ENCODE measurements around the gene PATE4. TPM values are rescaled to one million over a fixed set of nuclear protein-coding genes. Genes with fewer than 3 reads are reported as not detected.
A peak's percentile ranks its signal among the peaks of the same experiment; 100 is the strongest.

Gene PATE4
- total RNA-seq, 1 donor = not detected

- no peak overlapping the region for H3K4me3 ChIP-seq (ENCODE audit: low read depth, low read length)
- DNase-seq (ENCODE audit: low read depth) = peak; percentile 69
- TF ChIP-seq CTCF (IDR thresholded peaks at IDR 0.05; ENCODE audit: insufficient read depth, low read length) = peak; percentile 82
These were observed 38.4 kb downstream of the PATE4 start for GRCh38 chr11:125871391-125872137.

GRCh38 chr11:125872138-125872491, 39.0 kb downstream of the PATE4 start:
- TF ChIP-seq CTCF (IDR thresholded peaks at IDR 0.05; ENCODE audit: insufficient read depth, low read length) = no peak
- no peak overlapping the region for H3K4me3 ChIP-seq (ENCODE audit: low read depth, low read length)
- no peak for DNase-seq (ENCODE audit: low read depth)

- H3K4me3 ChIP-seq (ENCODE audit: low read depth, low read length) = peak overlapping the region; percentile 63
- TF ChIP-seq CTCF (IDR thresholded peaks at IDR 0.05; ENCODE audit: insufficient read depth, low read length) = no peak
- peak; percentile 7 for DNase-seq (ENCODE audit: low read depth)
These were observed 40.9 kb downstream of the PATE4 start for GRCh38 chr11:125873881-125874555.

GRCh38 chr11:125874556-125875124, 41.5 kb downstream of the PATE4 start:
- DNase-seq (ENCODE audit: low read depth) = peak; percentile 90
- peak overlapping the region; percentile 63 for H3K4me3 ChIP-seq (ENCODE audit: low read depth, low read length)
- TF ChIP-seq CTCF (IDR thresholded peaks at IDR 0.05; ENCODE audit: insufficient read depth, low read length) = peak; percentile 82

GRCh38 chr11:125881291-125881690, 48.2 kb downstream of the PATE4 start:
- no peak for DNase-seq (ENCODE audit: low read depth)
- no peak overlapping the region for H3K4me3 ChIP-seq (ENCODE audit: low read depth, low read length)
- no peak for TF ChIP-seq CTCF (IDR thresholded peaks at IDR 0.05; ENCODE audit: insufficient read depth, low read length)

- DNase-seq (ENCODE audit: low read depth) = no peak
- no peak for TF ChIP-seq CTCF (IDR thresholded peaks at IDR 0.05; ENCODE audit: insufficient read depth, low read length)
- H3K4me3 ChIP-seq (ENCODE audit: low read depth, low read length) = no peak overlapping the region
These were observed 50.3 kb downstream of the PATE4 start for GRCh38 chr11:125883375-125883774.
